A204.1 (cell line): Measurements from ENCODE around the gene ZNF512B.
"Not testable (repeated sequence)": the region's sequence is repeated elsewhere in the genome, so short reads cannot be mapped to it uniquely, and the experiment has no call there.

Experiments used
- FAIRE-seq: peaks from 2 replicates; lab custom pipeline; 2012; peaks lifted over from hg19 to GRCh38; lab: Jason Lieb, UNC

Gene ZNF512B

GRCh38 chr20:63969838-63970713 lies at the start of gene ZNF512B:
TSS of gene ZNF512B (minus strand) at chr20:63969930. CDS start at chr20:63967950, 1,980 bp downstream.
- FAIRE-seq = no peak

GRCh38 chr20:64015635-64016034 lies 45.9 kb upstream of the ZNF512B start:
- no peak for FAIRE-seq

- not testable (repeated sequence) for FAIRE-seq
These were observed 42.8 kb upstream of the ZNF512B start for GRCh38 chr20:64012385-64013154.

- no peak for FAIRE-seq
These were observed 41.6 kb upstream of the ZNF512B start for GRCh38 chr20:64011366-64011779.

GRCh38 chr20:64010711-64011237 lies 41.0 kb upstream of the ZNF512B start:
- no peak for FAIRE-seq

- FAIRE-seq = no peak
These were observed 40.2 kb upstream of the ZNF512B start for GRCh38 chr20:64009811-64010387.

- FAIRE-seq = no peak
These were observed 37.2 kb upstream of the ZNF512B start for GRCh38 chr20:64006902-64007301.

GRCh38 chr20:64006490-64006889 lies 36.8 kb upstream of the ZNF512B start:
- FAIRE-seq = no peak

- no peak for FAIRE-seq
These were observed 35.7 kb upstream of the ZNF512B start for GRCh38 chr20:64005394-64005793.

GRCh38 chr20:64003960-64004725 lies 34.4 kb upstream of the ZNF512B start:
- FAIRE-seq = no peak

GRCh38 chr20:64001607-64002011 lies 31.9 kb upstream of the ZNF512B start:
- FAIRE-seq = no peak

- no peak for FAIRE-seq
These were observed 31.2 kb upstream of the ZNF512B start for GRCh38 chr20:64000906-64001305.

- FAIRE-seq = no peak
These were observed 13.2 kb upstream of the ZNF512B start for GRCh38 chr20:63982937-63983336.

GRCh38 chr20:63980806-63981728 lies 11.3 kb upstream of the ZNF512B start, which contains the start of gene PRPF6:
TSS of gene PRPF6 (plus strand) at chr20:63981132. CDS start at chr20:63981246, 114 bp downstream.
- FAIRE-seq = no peak

- FAIRE-seq = no peak
These were observed 10.6 kb upstream of the ZNF512B start for GRCh38 chr20:63980317-63980805.

GRCh38 chr20:63979557-63980316 lies 10.0 kb upstream of the ZNF512B start, which contains the start of gene SAMD10:
TSS of gene SAMD10 (minus strand) at chr20:63979642. CDS start at chr20:63979467, 175 bp downstream.
- no peak for FAIRE-seq

GRCh38 chr20:63979229-63979556 lies 9.5 kb upstream of the ZNF512B start:
- FAIRE-seq = no peak

- no peak for FAIRE-seq
These were observed 8.8 kb upstream of the ZNF512B start for GRCh38 chr20:63978319-63979228.
